ENCODE data around the gene ZP1.

The ZP1 gene

DNA sequence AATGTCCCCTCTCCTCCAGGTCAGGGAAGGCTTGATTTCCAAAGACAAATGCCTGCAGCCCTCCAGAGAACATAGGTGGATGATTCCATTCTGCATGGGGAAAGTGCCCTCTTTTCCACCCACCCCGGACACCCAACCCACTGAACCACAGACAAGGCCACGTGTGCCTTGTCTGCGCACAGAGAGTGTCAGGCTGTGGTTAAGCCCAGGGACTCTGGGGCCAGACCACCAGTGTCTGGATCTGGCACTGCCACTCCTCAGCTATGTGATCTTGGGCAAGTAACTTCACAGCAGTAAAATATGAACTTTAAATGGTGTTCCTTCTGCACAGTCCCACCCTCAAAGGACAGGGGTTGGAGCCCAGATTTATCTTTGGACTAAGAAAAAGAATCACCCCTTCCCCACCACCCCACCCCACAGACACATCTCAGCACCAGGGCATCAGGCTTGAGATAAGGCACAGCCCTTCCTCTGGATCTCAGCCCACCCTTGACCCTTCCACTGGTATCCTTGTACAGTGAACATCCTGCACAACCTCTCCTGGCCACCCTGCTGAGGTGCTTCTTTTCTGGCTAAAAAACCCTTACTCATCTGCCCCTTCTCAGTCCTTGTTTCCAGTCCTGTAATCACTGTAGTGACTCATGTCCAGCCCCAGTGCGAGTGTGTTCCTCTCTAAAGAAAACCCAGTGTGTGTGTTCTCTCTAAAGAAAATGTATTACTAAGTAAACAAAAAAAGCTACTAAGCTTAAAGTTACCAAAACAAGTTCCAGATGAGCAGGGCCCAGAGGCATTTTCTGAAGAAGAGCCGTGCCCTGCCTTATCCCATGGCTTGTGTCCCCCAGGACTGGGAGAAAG, 9.7 kb upstream of the ZP1 start:
- no peak overlapping the region for H3K27ac ChIP-seq
- H3K4me1 ChIP-seq = no peaks in the 10 kb centered on the region
- no peaks in the 10 kb centered on the region for H3K9me3 ChIP-seq
- intact Hi-C loops (cut with DNase I; ENCODE audit: low total_unique reads) = no loop called here
- no peak for TF ChIP-seq CTCF (IDR thresholded peaks at IDR 0.05)
- H3K4me3 ChIP-seq = no peak overlapping the region
- no peaks in the 10 kb centered on the region for H3K27me3 ChIP-seq
- no peak for DNase-seq
- H3K36me3 ChIP-seq = peaks cover 0 to 11% (median under 1%) of the 10 kb centered on the region in 3 donors

GRCh38 chr11:60858236-60858635, 9.1 kb upstream of the ZP1 start:
- H3K4me1 ChIP-seq = no peaks in the 10 kb centered on the region
- DNase-seq = no peak
- TF ChIP-seq CTCF (IDR thresholded peaks at IDR 0.05) = no peak
- no peak overlapping the region for H3K4me3 ChIP-seq
- H3K36me3 ChIP-seq = peaks cover 0 to 4% (median 0%) of the 10 kb centered on the region in 3 donors
- H3K27me3 ChIP-seq = no peaks in the 10 kb centered on the region
- no peak overlapping the region for H3K27ac ChIP-seq
- H3K9me3 ChIP-seq = no peaks in the 10 kb centered on the region
- intact Hi-C loops (cut with DNase I; ENCODE audit: low total_unique reads) = no loop called here

- no peak for TF ChIP-seq CTCF (IDR thresholded peaks at IDR 0.05)
- intact Hi-C loops (cut with DNase I; ENCODE audit: low total_unique reads) = no loop called here
- Histone ChIP-seq H3K36me3 (no peaks in the 10 kb centered on the region), H3K4me1 (no peaks in the 10 kb centered on the region), H3K9me3 (no peaks in the 10 kb centered on the region), H3K27ac (no peak overlapping the region), H3K4me3 (no peak overlapping the region), H3K27me3 (no peaks in the 10 kb centered on the region)
- DNase-seq = no peak
These were observed 8.4 kb upstream of the ZP1 start for GRCh38 chr11:60858731-60859464.

DNA sequence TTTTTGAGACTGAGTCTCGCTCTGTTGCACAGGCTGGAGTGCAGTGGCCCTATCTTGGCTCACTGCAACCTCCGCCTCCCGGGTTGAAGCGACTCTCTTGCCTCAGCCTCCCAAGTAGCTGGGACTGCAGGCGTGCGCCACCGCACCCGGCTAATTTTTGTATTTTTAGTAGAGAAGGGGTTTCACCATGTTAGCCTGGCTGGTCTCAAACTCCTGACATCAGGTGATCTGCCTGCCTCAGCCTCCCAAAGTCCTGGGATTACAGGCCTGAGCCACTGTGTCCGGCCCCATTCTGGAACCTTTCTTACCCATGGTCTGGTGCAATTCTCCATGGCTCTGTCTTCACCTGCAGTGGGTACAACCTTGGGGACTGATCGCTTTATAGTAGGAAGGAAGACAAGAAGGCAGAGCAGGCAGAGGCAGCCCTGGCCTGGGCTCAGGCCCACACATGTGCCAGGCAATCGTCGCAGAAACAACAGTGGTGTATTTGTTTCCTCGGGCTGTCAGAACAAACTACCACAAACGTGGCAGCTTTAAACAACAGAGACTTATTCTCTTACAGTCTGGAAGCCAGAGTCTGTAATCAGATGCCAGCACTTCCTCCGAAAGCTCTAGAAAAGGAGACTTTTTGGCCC, 7.6 kb upstream of the ZP1 start:
- H3K27ac ChIP-seq = no peak overlapping the region

GRCh38 chr11:60860943-60861342, 6.4 kb upstream of the ZP1 start:
- TF ChIP-seq CTCF (IDR thresholded peaks at IDR 0.05) = no peak
- H3K36me3 ChIP-seq = no peaks in the 10 kb centered on the region
- no peak overlapping the region for H3K27ac ChIP-seq
- H3K4me3 ChIP-seq = no peak overlapping the region
- no peak for DNase-seq
- H3K9me3 ChIP-seq = no peaks in the 10 kb centered on the region
- H3K4me1 ChIP-seq = no peaks in the 10 kb centered on the region
- H3K27me3 ChIP-seq = no peaks in the 10 kb centered on the region
- intact Hi-C loops (cut with DNase I; ENCODE audit: low total_unique reads) = no loop called here

More for the DNA sequence above, 7.6 kb upstream of the ZP1 start:
- no peak for DNase-seq
- Histone ChIP-seq H3K27me3 (no peaks in the 10 kb centered on the region), H3K9me3 (no peaks in the 10 kb centered on the region), H3K36me3 (no peaks in the 10 kb centered on the region), H3K4me3 (no peak overlapping the region), H3K4me1 (no peaks in the 10 kb centered on the region)
- TF ChIP-seq CTCF (IDR thresholded peaks at IDR 0.05) = no peak
- intact Hi-C loops (cut with DNase I; ENCODE audit: low total_unique reads) = no loop called here

Measured in tibial artery (tissue), 4 donors.